Hematopoietic multipotent progenitor cell treated with erythropoietin and hydrocortisone succinate and interleukin-3 and kit ligand, for 17 days (in vitro differentiated cells): Measurements from ENCODE around the gene ADAMTSL5.
"Not testable (repeated sequence)": the region's sequence is repeated elsewhere in the genome, so short reads cannot be mapped to it uniquely, and the experiment has no call there.

Experiments used
- DNase-seq: peaks from one replicate; pipeline ENCODE4 v3.0.0-alpha.2; 2015; ENCODE audit warnings: low spot score

The ADAMTSL5 gene

GRCh38 chr19:1513499-1514294, 878 bp upstream of the ADAMTSL5 start:
- peak; percentile 67 for DNase-seq

DNA sequence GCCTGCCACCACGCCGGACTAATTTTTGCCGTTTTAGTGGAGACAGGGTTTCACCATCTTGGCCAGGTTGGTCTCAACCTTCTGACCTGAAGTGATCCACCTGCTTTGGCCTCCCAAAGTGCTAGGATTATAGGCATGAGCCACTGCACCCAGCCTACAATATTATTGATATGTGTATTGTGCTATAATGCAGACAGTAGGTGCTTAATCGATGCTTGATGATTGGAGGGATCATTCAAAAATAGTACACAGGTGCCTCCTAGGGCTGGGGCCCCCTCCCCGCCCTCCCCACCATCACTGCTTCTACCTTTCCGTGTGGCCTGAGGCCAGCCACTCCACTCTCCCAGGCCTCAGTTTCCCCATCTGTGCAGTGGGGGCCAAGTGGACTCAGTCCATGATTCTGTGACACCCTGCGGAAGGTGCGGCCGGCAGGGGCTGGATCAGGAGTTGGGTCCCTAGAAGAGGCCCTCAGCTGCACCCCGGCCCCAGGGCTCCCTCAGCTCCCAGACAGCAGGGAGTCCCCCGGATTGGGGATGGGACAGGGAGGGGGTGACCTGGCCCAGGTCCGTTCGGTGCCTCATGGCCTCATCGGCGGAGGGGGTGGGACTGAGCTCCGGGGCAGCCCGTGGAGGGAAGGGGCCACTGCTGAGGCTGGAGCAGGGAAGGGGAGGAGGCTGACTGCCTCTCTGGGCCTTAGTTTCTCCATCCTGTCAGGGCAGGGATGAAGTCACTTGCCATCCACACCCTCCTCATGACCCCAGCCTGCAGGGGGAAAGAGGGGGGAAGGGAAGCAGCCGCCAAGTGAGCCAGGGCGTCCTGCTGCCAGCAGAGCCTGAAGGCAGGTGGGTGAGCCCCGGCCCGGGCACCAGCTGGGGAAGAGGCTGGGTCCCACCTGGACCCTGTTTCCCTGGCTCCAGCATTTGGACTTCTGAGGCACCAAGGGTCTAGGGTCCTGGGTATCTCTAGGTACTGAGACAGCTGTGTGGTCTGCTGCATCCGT, 1.2 kb downstream of the ADAMTSL5 start:
- no peak for DNase-seq

- DNase-seq: no peak
Measured at GRCh38 chr19:1510807-1511206, 2.0 kb downstream of the ADAMTSL5 start.

GRCh38 chr19:1510442-1510806, 2.4 kb downstream of the ADAMTSL5 start:
- no peak for DNase-seq

DNA sequence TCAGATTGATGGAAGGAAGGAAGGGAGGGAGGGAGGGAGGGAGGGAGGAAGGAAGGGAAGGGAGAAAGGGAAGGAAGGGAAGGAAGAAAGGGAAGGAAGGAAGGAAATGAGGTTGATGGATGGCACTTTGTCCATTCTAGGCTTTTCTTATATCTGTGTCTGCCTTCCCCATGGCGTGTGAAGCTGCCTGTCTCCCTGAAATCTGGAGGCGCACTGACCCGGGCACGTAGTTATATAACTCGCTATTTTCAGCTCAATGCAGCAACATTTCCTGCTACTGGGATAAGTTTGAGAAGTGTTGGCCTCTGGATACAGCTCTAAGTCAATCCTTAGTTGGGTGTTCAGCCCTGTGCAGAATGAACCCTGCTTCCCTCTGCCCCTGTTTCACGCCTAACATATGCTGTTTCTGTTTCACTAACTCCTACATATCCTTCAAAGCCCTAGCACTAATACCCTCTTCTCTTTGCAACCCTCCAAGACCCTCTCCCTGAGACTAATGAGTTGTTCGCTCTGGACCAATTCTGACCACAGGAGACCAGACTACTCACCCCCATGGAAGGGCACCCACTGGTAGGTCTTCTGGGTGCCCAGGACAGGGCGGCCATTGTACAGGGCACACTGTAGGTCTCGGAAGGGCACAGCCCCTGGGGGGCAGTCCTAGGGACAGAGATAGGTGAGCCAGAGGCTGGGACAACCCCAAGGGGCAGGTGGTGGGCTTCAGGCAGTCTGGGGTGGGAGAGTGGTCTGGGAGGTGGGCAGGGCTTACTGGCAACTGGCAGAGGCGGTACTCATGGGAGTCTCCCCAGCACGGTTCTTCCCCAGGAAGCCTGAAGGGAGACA, 3.0 kb downstream of the ADAMTSL5 start:
- DNase-seq: no peak

DNA sequence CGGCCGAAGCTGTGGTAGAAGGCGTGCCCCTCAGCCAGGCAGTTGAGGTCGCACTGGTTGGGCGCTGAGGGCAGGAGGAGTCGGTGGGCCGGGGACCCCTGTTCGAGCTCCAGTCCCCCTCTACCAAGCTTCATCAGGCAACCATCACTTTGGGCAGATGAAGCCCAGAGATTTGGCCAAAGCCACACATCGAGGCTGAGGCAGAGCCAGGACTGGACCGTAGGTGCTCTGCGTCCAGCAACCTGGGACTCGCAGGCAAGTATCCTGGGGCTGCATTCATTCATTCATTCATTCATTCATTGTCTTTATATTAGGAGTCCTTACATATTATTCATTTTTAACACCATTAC, 4.3 kb downstream of the ADAMTSL5 start:
- no peak for DNase-seq

DNA sequence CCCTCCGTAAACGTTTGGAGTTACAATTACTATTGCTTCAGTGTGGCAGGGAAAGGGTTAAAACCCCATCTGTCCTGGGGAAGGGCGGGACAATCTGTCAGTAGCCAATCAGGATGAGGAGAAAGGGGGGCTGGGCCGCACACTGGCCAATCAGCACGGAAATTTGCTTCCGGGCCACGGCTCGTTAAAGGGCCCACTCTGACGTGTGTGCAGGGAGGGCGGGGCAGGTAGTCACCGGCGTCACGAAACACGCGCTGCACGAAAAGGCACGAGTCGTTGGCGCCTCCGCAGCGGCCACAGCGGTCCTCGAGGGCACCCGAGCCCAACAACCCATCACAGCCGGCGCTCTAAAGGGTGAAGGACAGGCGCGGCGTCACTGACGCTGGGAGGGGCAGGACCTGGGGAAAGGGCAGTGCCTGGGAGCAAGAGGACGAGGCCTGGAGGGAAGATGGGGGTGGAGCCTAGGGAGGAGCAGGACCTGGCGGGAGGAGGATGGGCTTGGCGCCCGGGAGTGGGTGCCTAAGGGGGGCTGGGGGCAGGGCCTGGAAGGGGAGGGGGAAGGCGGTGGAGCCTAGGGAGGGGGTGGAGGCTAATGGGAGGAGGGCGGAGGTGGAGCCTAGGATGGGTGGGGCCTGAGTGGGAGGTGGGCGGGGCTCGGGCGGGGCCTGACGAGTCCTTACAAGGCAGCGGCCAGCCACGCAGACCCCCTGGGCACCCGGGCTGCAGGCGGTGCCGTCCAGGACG, 4.9 kb downstream of the ADAMTSL5 start:
- peak; percentile 85 for DNase-seq

DNA sequence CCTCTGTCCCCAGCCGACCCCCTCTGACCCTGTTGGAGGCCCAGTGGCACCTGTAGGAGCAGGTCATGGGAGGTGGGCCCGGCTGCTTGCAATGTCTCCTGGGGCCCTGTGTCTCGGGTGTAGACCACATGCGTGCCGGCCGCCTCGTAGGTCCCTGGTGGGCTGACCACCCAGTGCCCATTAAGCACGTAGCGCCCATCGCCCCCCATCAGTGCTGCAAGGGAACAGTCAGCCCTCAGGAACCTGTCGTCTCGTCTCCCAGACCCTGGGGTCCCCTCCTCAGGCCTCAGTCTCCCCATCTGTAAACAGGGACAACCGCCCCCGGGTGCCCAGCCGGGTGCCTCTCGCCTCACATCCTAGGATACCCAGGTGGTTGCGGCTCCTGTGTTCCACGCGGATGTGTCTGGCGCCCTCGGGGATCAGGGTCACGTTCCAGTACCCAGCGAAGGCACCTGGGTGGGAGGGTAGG, 5.6 kb downstream of the ADAMTSL5 start:
- no peak for DNase-seq

DNA sequence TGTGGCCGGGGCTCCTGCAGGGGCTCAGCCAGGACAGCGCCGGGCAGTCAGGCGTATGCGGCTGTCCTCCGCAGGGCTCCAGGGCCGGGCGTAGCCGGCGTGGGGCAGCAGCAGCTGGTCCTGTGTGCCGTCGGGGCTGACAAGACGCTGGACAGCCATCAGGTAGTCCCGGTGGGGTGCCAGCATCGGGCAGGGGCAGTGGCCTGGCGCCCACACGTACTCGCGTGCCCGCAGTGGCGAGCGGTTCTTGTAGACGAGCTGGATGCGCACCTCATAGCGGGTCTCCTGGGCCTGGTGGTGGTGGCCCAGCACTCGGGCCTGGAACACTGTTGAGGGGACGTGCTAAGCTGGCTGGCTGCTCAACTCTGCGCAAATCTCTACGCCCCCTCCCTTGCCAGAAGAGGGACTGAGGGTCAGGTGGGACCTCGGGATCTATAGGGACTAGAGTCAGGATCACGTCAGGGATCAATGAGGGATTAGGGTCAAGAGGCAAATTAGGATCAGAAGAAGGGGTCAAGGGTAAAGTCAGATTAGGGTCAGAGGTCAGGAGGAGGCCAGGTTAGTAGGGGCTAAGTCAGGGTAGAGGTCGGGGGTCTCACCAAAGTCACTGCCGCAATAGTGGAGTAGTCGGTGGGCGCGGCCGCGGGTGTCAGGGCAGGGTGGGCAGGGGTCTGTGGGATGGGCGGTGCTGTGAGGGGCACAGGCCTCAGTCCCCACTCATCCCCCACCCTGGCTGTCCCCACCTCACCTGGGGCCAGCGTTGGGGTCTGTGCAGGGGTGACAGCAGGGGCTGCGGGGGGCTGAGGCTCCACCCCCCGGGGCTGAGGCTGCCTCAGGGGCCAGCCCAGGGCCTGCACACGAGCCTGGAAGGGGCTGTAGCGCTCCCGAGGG, 6.6 kb downstream of the ADAMTSL5 start:
- DNase-seq: no peak

GRCh38 chr19:1505012-1505411, 7.8 kb downstream of the ADAMTSL5 start:
- no peak for DNase-seq

GRCh38 chr19:1503925-1504773, 8.7 kb downstream of the ADAMTSL5 start:
- DNase-seq: no peak

DNA sequence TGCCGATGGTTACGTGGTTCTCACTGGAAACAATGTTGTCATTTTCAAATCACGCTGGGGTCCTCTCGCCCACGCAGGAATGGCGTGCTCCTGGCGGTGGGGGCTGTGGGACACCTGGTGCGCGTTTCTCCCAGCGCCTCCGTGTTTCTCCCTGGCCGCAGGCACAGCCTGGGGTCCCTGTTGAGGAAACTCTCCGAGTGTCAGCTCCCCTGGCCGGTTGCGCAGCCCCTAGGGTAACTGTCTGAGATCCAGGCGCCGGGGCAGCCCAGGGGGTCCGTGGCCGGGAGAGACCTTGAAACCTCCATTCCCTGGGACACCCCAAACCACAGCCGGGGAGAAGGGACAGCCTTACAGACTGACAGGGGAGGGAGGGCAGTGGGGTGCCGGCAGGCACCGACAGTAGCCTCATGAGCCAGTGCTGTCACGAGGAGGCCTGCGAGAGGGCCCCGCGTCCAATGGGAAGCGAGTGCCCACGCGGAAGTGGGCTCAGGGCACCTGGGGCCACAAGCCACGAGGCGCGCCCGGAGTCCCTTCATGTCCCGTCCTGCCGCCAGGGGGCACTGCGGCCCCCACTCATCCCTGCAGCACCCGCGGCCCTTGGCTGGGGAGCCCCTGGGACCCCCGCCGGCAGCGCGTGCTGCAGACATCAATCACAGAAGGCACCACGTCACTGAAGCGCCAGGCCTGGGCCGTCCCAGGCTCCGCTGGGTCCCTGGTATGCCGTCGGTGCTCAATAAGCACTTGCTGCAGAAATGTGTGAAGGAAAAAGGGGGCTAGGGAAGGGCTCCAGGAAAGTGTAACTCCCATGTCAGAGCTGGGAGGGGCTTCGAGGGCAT, 9.5 kb downstream of the ADAMTSL5 start:
- peak; percentile 51 for DNase-seq

DNA sequence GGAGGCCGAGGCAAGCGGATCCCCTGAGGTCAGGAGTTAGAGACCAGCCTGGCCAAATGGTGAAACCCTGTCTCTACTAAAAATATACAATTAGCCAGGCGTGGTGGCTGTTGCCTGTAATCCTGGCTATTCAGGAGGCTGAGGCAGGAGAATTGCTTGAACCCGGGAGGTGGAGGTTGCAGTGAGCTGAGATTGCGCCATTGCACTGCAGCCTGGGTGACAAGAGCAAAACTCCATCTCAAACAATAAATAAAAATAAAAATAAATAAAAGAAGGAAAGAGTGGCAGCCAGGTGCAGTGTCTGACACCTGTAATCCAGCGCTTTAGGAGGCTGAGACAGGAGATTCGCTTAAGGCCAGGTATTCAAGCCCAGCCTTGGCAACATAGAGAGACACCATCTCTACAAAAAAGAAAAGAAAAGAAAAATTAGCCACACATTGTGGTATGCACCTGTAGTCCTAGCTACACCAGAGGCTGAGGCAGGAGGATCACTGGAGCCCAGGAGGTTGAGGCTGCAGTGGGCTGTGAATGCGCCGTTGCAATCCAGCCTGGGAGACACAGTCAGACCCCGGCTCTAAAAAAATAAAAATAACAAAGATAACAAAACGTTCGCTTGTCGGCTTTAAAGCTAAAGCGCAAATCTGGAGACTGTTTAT, 10.3 kb downstream of the ADAMTSL5 start:
- DNase-seq: no peak

DNA sequence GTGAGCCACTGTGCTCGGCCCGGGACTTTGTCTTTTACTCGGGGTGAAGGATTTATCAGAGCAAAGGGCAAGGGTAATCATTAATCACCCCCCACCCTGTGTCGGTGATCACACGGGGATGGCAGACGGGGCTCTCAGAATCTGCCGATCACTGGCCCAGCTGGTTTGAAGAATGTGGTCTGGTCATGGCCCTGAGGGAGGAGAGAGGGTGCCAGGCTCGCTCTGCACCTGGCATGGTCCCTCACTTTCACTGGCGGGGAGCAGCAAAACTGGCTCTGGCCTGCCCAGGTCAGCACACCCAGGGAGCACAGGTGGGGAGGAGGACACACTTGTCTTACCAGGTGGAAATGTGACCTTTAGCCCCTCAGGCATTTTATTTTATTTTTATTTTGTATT, 11.6 kb downstream of the ADAMTSL5 start:
- DNase-seq: no peak

GRCh38 chr19:1499231-1499630, 13.6 kb downstream of the ADAMTSL5 start:
- DNase-seq: not testable (repeated sequence)

DNA sequence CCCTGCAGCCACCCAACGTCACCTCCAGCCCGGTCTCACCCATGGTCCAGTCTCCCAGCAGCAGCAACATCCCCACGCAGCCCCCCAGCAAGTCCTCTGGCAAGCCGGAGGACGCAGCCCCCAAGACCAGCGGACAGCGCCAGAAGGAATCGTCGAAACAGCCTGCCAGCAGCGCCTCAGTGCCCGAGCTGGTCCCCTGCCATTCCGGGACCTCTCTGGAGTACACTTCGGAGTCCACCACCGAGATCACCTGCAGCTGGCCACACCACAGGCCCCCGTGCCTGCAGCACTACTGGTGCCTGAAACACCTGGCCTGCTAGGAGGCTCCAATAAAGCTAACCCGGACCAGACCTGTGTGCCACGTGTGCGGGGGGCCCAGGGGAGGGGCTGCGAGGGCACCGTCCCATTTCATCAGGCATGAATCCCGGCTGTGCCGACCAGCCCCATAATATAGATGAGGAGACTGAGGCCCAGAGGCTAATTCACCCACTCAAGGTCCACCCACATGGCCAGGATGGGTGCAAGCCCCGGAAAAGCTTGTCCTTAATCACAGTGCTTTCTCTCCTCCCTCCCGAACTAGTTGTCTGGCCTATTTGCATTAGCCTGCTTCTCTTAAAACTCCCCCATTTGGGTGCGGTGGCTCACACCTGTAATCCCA, 15.1 kb downstream of the ADAMTSL5 start:
- DNase-seq: no peak
